Measurements from ENCODE around the gene KCP. TPM values are rescaled to one million over a fixed set of nuclear protein-coding genes. Genes with fewer than 3 reads are reported as not detected.
A peak's percentile ranks its signal among the peaks of the same experiment; 100 is the strongest.

The KCP gene
- total and polyA plus RNA-seq, 2 donors (not counting 1 experiment from before 2014, with no cell fraction given) = 2.3 to 3.8 TPM

DNA sequence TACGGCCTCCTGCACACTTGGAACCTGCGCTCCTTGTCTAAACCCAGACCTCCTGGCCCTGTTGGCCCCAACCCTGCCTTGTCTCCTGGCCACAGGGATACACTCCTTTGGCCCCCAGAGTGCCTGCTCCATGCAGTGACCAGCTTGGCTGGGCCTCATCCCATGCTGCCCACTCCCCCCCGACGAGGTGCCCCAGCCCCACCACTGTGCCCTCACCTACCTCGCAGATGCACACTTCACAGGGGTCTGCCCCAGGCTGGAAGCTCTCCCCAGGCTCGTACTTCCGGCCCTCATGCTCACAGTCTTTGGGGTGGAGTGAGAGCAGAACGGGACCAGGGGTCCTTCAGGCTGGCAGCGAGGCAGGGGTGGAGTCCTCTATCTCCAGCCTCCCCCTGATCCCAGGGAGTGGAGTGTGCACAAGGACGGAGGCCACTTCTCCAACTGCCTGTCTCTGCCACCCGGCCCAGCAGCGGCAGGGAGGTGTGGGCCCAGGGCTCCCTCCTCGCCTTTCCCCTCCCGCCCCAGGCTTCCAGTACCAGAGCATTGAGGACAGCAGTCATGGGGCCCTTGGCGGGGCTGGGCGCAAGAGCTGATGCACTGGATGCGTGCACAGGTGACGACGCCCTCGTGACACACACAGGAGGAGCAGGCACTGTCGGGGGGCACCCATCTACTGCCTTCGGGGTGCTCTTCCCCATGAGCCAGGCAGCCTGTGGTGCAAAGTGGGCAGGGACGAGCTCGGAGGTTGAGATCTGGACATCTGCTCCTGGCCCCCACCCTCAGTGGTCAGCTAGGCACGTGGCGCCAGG, 25.7 kb downstream of the KCP start:
- Mint-ChIP-seq H3K4me3 (peak overlapping the region; percentile 44), H3K9me3 (ENCODE audit: insufficient read depth) (no peaks in the 10 kb centered on the region), H3K27me3 (peaks cover 9% of the 10 kb centered on the region), H3K27ac (peak overlapping the region; percentile 20), H3K4me1 (peaks cover 3% of the 10 kb centered on the region)
- WGBS (ENCODE audit: insufficient coverage) = 96% methylated on average over 24 of the region's 26 CpGs
- Histone ChIP-seq H3K9me3 (ENCODE audit: control extremely low read depth in 1 of 3, control insufficient read depth in 2 of 3, insufficient read depth in 1 of 3, low read length in 2 of 3) (no peaks in the 10 kb centered on the region), H3K9ac (ENCODE audit: low read length) (no peak overlapping the region), H2AFZ (ENCODE audit: insufficient read depth, low read depth, low read length, poor library complexity, severe bottlenecking) (peak overlapping the region; percentile 61), H3K4me2 (replicated peaks; ENCODE audit: low read depth, low read length, poor library complexity, severe bottlenecking) (no peak overlapping the region), H4K20me1 (ENCODE audit: control insufficient read depth, insufficient read depth, low read length, poor library complexity, severe bottlenecking) (no peaks in the 10 kb centered on the region), H3K4me3 (ENCODE audit: control extremely low read depth in 1 of 5, extremely low read depth in 1 of 5, insufficient read depth in 1 of 5, low read depth in 2 of 5, low read length in 4 of 5) (no peak overlapping the region), H3K27me3 (replicated peaks in 1 of 4; ENCODE audit: control extremely low read depth in 1 of 4, control insufficient read depth in 3 of 4, insufficient read depth in 4 of 4, low read length in 3 of 4) (peaks cover 0 to 23% (median 3%) of the 10 kb centered on the region in 4 experiments), H3K79me2 (ENCODE audit: control insufficient read depth, insufficient read depth, low read length) (no peaks in the 10 kb centered on the region), H3K4me1 (ENCODE audit: control insufficient read depth in 2 of 2, insufficient read depth in 2 of 2, low read length in 2 of 2) (peaks cover 0 to 6% of the 10 kb centered on the region in 2 donors), H3K36me3 (replicated peaks in 1 of 2; ENCODE audit: control extremely low read depth in 1 of 2, control insufficient read depth in 1 of 2, extremely low read depth in 1 of 2, insufficient read depth in 2 of 2, low read length in 1 of 2) (no peaks in the 10 kb centered on the region), H3K27ac (ENCODE audit: low read length in 2 of 2) (no peak overlapping the region)
- ATAC-seq (ENCODE audit: low read depth) (no peak), DNase-seq (no peak)
- intact Hi-C loops (cut with micrococcal nuclease) = no loop called here
- POLR2A ChIA-PET = no interaction called here
- TF ChIP-seq, protein P1, sequence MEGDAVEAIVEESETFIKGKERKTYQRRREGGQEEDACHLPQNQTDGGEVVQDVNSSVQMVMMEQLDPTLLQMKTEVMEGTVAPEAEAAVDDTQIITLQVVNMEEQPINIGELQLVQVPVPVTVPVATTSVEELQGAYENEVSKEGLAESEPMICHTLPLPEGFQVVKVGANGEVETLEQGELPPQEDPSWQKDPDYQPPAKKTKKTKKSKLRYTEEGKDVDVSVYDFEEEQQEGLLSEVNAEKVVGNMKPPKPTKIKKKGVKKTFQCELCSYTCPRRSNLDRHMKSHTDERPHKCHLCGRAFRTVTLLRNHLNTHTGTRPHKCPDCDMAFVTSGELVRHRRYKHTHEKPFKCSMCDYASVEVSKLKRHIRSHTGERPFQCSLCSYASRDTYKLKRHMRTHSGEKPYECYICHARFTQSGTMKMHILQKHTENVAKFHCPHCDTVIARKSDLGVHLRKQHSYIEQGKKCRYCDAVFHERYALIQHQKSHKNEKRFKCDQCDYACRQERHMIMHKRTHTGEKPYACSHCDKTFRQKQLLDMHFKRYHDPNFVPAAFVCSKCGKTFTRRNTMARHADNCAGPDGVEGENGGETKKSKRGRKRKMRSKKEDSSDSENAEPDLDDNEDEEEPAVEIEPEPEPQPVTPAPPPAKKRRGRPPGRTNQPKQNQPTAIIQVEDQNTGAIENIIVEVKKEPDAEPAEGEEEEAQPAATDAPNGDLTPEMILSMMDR (IDR thresholded peaks at IDR 0.05) = no peak
- TF ChIP-seq EZH2 (IDR thresholded peaks at IDR 0.05; ENCODE audit: borderline replicate concordance, insufficient read depth, low read depth, low read length, poor library complexity, severe bottlenecking) = no peak
- CTCF ChIA-PET = interaction anchor here (0.7 to 2.6 kb wide), 13 partner anchors 10 to 466 kb away, joined by 3 to 21 read pairs (median 12); partner anchors contain the start of genes ATP6V1F, IRF5 and METTL2B
